Stimulated activated CD8-positive, alpha-beta memory T cell treated with anti-CD3 and anti-CD28 coated beads, Interleukin-12 subunit alpha, Interleukin-12 subunit beta, amount 100 ng/mL, for 24 hours (primary cell): ENCODE data around the gene ALPG.
"Not testable (repeated sequence)": the region's sequence is repeated elsewhere in the genome, so short reads cannot be mapped to it uniquely, and the experiment has no call there.

Source experiments
- DNase-seq: peaks from one replicate; pipeline ENCODE4 v3.0.0-alpha.2; 2020; ENCODE audit errors: extremely low read depth

ALPG gene

GRCh38 chr2:232419245-232420072, 12.8 kb downstream of the ALPG start:
- DNase-seq: no peak

- no peak for DNase-seq
Measured at GRCh38 chr2:232420073-232420454, 13.4 kb downstream of the ALPG start.

- DNase-seq: no peak
Measured at GRCh38 chr2:232420463-232421188, 14.0 kb downstream of the ALPG start.

GRCh38 chr2:232421189-232421785, 14.6 kb downstream of the ALPG start:
- no peak for DNase-seq

GRCh38 chr2:232422051-232422450, 15.4 kb downstream of the ALPG start:
- DNase-seq: no peak

- not testable (repeated sequence) for DNase-seq
Measured at GRCh38 chr2:232422996-232423395, 16.4 kb downstream of the ALPG start.

GRCh38 chr2:232423407-232423806, 16.8 kb downstream of the ALPG start:
- not testable (repeated sequence) for DNase-seq

GRCh38 chr2:232431705-232432590, 25.3 kb downstream of the ALPG start:
- DNase-seq: no peak

- DNase-seq: no peak
Measured at GRCh38 chr2:232432598-232433184, 26.0 kb downstream of the ALPG start.

GRCh38 chr2:232433622-232434021, 27.0 kb downstream of the ALPG start:
- DNase-seq: not testable (repeated sequence)

- DNase-seq: no peak
Measured at GRCh38 chr2:232434091-232434490, 27.4 kb downstream of the ALPG start.

- DNase-seq: no peak
Measured at GRCh38 chr2:232434563-232435374, 28.1 kb downstream of the ALPG start.

- DNase-seq: no peak
Measured at GRCh38 chr2:232435375-232435648, 28.7 kb downstream of the ALPG start.

- DNase-seq: no peak
Measured at GRCh38 chr2:232435805-232436204, 29.2 kb downstream of the ALPG start.

- DNase-seq: no peak
Measured at GRCh38 chr2:232436381-232437194, 29.9 kb downstream of the ALPG start.

GRCh38 chr2:232437195-232437571, 30.5 kb downstream of the ALPG start:
- no peak for DNase-seq

- no peak for DNase-seq
Measured at GRCh38 chr2:232438091-232438490, 31.4 kb downstream of the ALPG start.

- DNase-seq: no peak
Measured at GRCh38 chr2:232438951-232439757, 32.5 kb downstream of the ALPG start.

- no peak for DNase-seq
Measured at GRCh38 chr2:232439758-232440135, 33.1 kb downstream of the ALPG start.
